GM12875 (cell line): ENCODE data around the gene CNGA4.
"Not testable (repeated sequence)": the region's sequence is repeated elsewhere in the genome, so short reads cannot be mapped to it uniquely, and the experiment has no call there.

Source experiments
- H3K4me3 ChIP-seq: one replicate; pipeline ENCODE4 v1.5.1; 2011; ENCODE audit warnings: low read depth, low read length, control low read depth
- TF ChIP-seq, protein P1 (sequence below): IDR thresholded peaks from 2 replicates; pipeline ENCODE4 v1.5.1; 2011; ENCODE audit warnings: low read depth, mild to moderate bottlenecking, control low read depth, inconsistent platforms, low read length, moderate library complexity, borderline replicate concordance; ENCODE audit not compliant: insufficient read depth

The CNGA4 gene

DNA sequence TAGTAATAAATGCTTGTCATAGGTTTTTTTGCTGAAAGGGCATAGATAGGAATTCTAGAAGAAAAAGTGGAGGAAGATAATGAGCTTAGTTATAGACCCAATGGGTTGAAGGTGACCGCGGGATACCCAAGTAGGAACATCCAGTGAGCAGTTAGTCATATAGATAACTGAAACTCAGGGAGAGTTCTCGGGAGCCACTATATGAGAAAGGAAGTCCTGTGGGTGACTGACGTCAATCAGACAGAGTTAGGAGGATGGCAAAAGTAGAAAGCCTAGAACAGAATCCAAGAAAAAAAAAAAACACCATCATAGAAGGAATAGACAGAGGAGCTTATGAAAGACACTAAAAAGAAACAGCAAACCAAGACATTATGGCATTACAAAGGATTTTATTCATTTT is 1.6 kb upstream of the CNGA4 start:
- H3K4me3 ChIP-seq = no peak overlapping the region
- TF ChIP-seq, protein P1, sequence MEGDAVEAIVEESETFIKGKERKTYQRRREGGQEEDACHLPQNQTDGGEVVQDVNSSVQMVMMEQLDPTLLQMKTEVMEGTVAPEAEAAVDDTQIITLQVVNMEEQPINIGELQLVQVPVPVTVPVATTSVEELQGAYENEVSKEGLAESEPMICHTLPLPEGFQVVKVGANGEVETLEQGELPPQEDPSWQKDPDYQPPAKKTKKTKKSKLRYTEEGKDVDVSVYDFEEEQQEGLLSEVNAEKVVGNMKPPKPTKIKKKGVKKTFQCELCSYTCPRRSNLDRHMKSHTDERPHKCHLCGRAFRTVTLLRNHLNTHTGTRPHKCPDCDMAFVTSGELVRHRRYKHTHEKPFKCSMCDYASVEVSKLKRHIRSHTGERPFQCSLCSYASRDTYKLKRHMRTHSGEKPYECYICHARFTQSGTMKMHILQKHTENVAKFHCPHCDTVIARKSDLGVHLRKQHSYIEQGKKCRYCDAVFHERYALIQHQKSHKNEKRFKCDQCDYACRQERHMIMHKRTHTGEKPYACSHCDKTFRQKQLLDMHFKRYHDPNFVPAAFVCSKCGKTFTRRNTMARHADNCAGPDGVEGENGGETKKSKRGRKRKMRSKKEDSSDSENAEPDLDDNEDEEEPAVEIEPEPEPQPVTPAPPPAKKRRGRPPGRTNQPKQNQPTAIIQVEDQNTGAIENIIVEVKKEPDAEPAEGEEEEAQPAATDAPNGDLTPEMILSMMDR = no peak

DNA sequence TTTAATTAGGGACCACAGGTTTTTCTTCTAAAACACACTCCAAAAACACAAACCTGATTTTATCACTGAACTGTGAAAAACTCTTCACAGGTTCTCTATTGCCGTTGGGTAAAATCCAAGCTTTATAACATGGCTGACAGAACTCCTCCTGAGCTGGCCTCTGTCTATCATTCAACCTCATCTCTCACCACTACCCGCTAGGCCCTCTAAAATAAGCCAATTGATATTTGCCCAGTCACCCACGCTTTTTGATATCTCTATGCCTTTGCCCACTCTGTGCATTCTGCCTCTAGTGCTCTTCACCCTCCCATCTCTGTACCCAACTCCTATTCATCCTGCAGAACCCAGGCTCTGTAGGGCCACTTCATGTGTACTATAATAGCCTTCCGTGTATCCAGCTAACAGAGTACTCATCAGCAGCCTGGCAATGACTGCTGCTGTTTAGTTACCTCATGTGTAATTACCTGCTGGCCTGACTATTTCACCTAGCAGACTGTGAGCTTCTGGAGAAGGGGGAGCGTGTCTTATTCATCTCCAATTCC is 1.1 kb upstream of the CNGA4 start:
- TF ChIP-seq, protein P1 = no peak
- no peak overlapping the region for H3K4me3 ChIP-seq

DNA sequence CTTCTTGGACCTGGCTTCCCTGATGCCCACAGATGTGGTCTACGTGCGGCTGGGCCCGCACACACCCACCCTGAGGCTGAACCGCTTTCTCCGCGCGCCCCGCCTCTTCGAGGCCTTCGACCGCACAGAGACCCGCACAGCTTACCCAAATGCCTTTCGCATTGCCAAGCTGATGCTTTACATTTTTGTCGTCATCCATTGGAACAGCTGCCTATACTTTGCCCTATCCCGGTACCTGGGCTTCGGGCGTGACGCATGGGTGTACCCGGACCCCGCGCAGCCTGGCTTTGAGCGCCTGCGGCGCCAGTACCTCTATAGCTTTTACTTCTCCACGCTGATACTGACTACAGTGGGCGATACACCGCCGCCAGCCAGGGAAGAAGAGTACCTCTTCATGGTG is 1.2 kb downstream of the CNGA4 start:
- TF ChIP-seq, protein P1 = no peak
- H3K4me3 ChIP-seq = no peak overlapping the region

DNA sequence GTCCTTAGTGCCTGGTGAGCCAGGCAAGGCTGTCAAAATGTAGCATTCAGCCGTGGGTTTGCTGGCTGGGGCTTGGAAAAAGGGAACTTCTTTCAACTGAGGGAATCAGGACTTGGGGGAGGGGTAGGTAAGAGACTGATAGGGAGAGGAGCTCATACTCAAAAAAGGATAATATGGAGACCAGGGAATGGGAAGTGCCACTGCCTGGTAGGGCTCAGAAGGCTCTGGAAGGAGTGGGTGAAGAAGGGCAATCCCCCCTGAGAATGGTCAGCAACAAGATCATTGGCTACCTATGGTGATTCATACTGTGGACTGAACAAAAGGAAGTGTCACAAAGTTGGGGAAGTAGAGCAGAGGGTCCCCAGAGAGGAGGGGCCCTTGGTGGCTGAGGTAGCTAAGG is 1.9 kb downstream of the CNGA4 start:
- TF ChIP-seq, protein P1 = no peak
- H3K4me3 ChIP-seq = no peak overlapping the region

DNA sequence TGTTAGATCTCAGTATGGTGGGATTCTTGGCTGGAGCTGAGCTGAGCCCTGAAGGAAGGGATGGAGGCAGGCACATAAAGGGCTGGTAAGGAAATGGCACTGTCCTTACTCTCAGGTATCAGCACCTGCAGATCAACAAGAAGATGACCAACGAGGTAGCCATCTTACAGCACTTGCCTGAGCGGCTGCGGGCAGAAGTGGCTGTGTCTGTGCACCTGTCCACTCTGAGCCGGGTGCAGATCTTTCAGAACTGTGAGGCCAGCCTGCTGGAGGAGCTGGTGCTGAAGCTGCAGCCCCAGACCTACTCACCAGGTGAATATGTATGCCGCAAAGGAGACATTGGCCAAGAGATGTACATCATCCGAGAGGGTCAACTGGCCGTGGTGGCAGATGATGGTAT is 2.4 kb downstream of the CNGA4 start:
- no peak overlapping the region for H3K4me3 ChIP-seq
- TF ChIP-seq, protein P1 = no peak

DNA sequence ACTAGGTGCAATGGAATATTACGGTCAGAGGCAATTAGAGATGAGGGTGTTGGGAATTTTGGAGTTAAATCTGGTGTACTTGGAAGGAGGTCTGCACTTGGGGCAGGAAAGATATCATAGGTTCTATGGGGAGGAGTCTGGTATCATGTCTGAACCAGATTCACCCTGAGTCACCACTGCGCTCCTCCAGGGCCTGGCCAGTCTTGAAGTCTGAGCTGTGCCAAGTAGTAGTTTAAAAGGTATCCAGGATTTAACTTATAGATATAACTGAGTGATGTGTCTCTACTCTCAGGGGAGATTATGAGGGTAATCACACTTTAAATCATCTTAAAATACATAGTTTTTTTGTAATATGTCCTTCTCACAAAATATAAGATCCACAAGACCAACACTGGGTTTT is 6.6 kb downstream of the CNGA4 start:
- no peak overlapping the region for H3K4me3 ChIP-seq
- TF ChIP-seq, protein P1 = no peak

DNA sequence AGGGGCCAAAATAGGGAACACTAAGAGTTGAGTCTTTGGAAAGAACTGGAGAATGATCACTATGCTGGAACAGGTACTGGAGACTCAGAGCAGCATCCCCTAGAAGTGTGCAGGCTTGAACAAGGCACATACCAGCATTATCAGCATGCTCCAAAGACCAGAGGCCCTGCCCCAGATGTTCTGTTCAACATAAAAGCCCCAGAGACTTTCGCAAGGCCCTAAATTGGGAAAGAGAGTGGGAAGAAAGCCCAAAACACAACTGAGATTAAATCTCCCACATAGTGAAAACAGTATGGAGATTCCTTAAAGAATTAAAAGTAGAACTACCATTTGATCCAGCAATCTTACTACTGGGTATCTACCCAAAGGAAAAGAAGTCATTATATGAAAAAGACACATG is 9.4 kb downstream of the CNGA4 start:
- TF ChIP-seq, protein P1 = no peak
- no peak overlapping the region for H3K4me3 ChIP-seq

DNA sequence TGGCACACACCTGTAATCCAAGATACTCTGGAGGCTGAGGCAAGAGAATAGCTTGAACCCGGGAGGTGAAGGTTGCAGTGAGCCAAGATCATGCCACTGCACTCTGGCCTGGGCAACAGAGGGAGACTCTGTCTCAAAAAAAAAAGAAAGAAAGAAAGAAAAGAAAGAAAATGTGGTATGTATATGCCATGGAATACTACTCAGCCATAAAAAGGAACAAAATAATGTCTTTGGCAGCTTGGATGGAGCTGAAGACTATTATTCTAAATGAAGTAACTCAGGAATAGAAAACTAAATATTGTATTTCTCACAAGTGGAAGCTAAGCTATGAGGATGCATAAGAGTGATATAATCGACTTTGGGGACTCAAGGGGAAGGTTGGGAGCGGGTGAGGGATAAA is 10.0 kb downstream of the CNGA4 start:
- not testable (repeated sequence) for H3K4me3 ChIP-seq
